Measurements from ENCODE around the gene CACNB1. TPM values are rescaled to one million over a fixed set of nuclear protein-coding genes. Genes with fewer than 3 reads are reported as not detected.

CACNB1 gene
- total RNA-seq, 1 experiment from 2014 or later, result 20.0 TPM

- H3K9ac ChIP-seq (ENCODE audit: extremely low read depth, insufficient read length, low read length), result no peak overlapping the region
- WGBS (ENCODE audit: extremely low coverage, insufficient read length, low lambda C conversion rate), result no CpG with 5 or more reads among the region's 6 CpGs
- no peak overlapping the region for H3K23ac ChIP-seq (ENCODE audit: insufficient read length, low read depth, low read length)
- H3K36me3 Mint-ChIP-seq (ENCODE audit: insufficient read depth in 1 of 3, low read depth in 3 of 3), result peaks cover 3 to 11% (median 7%) of the 10 kb centered on the region in 3 experiments; a peak in 5 of 7 replicates
- H3K18ac ChIP-seq (ENCODE audit: insufficient read length, low read depth, low read length), result no peak overlapping the region
- no peak overlapping the region for H2BK120ac ChIP-seq (ENCODE audit: low read depth, low read length, poor library complexity, severe bottlenecking)
- no peak overlapping the region for H2BK15ac ChIP-seq (ENCODE audit: low read depth, low read length)
- peaks cover 4 to 8% of the 10 kb centered on the region in 2 experiments; a peak in 4 of 5 replicates for H3K9me3 Mint-ChIP-seq
- H2BK20ac ChIP-seq (ENCODE audit: low read depth, low read length, poor library complexity, severe bottlenecking), result no peak overlapping the region
- H3K79me1 ChIP-seq (ENCODE audit: insufficient read depth, low read depth, low read length, poor library complexity, severe bottlenecking), result no peaks in the 10 kb centered on the region
- peaks cover 38 to 52% of the 10 kb centered on the region in 2 experiments for H3K4me1 Mint-ChIP-seq
- H3T11ph ChIP-seq (ENCODE audit: low read length), result no peak overlapping the region
- no peak overlapping the region for H4K8ac ChIP-seq (replicated peaks; ENCODE audit: insufficient read length, low read depth, low read length)
- peaks cover 31% of the 10 kb centered on the region for H3K27me3 Mint-ChIP-seq (ENCODE audit: low read depth)
- no peak overlapping the region for H3K4ac ChIP-seq (ENCODE audit: low read depth, low read length)
- TF ChIP-seq CTCF (conservative IDR thresholded peaks at IDR 0.05), result no peak
- H4K91ac ChIP-seq (ENCODE audit: insufficient read length, low read depth, low read length), result no peak overlapping the region
- H4K5ac ChIP-seq (ENCODE audit: insufficient read length, low read depth, low read length), result no peak overlapping the region
- no peaks in the 10 kb centered on the region for H3K79me2 ChIP-seq (ENCODE audit: insufficient read depth, low read length)
- H3K27me3 ChIP-seq (ENCODE audit: insufficient read depth, low read length), result peaks cover 10% of the 10 kb centered on the region; the same call in 1 of the 2 replicates
- no peak overlapping the region for H3K4me2 ChIP-seq (ENCODE audit: insufficient read depth, insufficient read length, low read length)
- no peak overlapping the region for H2BK5ac ChIP-seq (ENCODE audit: insufficient read length, low read length)
- H3K9me3 ChIP-seq (ENCODE audit: control insufficient read depth, low read depth, low read length), result no peaks in the 10 kb centered on the region
- H2AK5ac ChIP-seq (ENCODE audit: insufficient read length, low read length), result no peak overlapping the region
- no peaks in the 10 kb centered on the region; the same call in 1 of the 2 replicates for H3K4me1 ChIP-seq (ENCODE audit: insufficient read depth, low read length)
- H3K14ac ChIP-seq (ENCODE audit: insufficient read depth, low read length), result no peak overlapping the region
- H3K27ac Mint-ChIP-seq, result no peak overlapping the region
- H3K27ac ChIP-seq (ENCODE audit: insufficient read length, low read depth, low read length), result no peak overlapping the region
- H4K20me1 ChIP-seq (ENCODE audit: control insufficient read depth, insufficient read depth, insufficient read length), result no peaks in the 10 kb centered on the region
- no peak overlapping the region for H2BK12ac ChIP-seq (ENCODE audit: insufficient read length, low read depth, low read length)
- H2AFZ ChIP-seq (ENCODE audit: low read length), result no peak overlapping the region
- H3K4me3 Mint-ChIP-seq, result no peak overlapping the region
- H3K23me2 ChIP-seq (ENCODE audit: insufficient read length, low read depth, low read length, poor library complexity, severe bottlenecking), result peaks cover 2% of the 10 kb centered on the region
- H3K56ac ChIP-seq (ENCODE audit: insufficient read length, low read depth, low read length), result no peak overlapping the region
- DNase-seq, result no peak
Measured at GRCh38 chr17:39170558-39170957, 26.9 kb downstream of the CACNB1 start.

Data from H9 (cell line).